Loucy (cell line): ENCODE data around the gene ANKFY1.
"Not testable (repeated sequence)": the region's sequence is repeated elsewhere in the genome, so short reads cannot be mapped to it uniquely, and the experiment has no call there.

Experiments
- H2AFZ ChIP-seq: fragments of 200-600 bp; sonication (generic); 2 replicates; pipeline ENCODE4 v1.6.0; 2016; ENCODE audit warnings: antibody characterized with exemption, mild to moderate bottlenecking, low read length, moderate library complexity
- H3F3A ChIP-seq: fragments of 200-600 bp; 2 replicates; pipeline ENCODE4 v1.6.0; 2016; ENCODE audit warnings: antibody characterized with exemption, low read depth, mild to moderate bottlenecking
- H3K27me3 ChIP-seq: fragments of 200-600 bp; sonication (generic); 2 replicates; pipeline ENCODE4 v1.6.1; 2014; ENCODE audit warnings: low read length, mild to moderate bottlenecking; ENCODE audit not compliant: insufficient read depth, poor library complexity, severe bottlenecking
- H3K36me3 ChIP-seq: fragments of 200-600 bp; sonication (generic); 2 replicates; pipeline ENCODE4 v1.6.1; 2016; ENCODE audit warnings: low read length; ENCODE audit not compliant: insufficient read depth
- H3K4me1 ChIP-seq: fragments of 200-600 bp; sonication (generic); 2 replicates; pipeline ENCODE4 v1.5.1; 2014; ENCODE audit warnings: low read length, mild to moderate bottlenecking; ENCODE audit not compliant: insufficient read depth, poor library complexity, severe bottlenecking
- H3K4me2 ChIP-seq: fragments of 200-600 bp; sonication (generic); 2 replicates; pipeline ENCODE4 v1.6.0; 2014; ENCODE audit warnings: antibody characterized with exemption, low read length, low read depth, mild to moderate bottlenecking; ENCODE audit not compliant: poor library complexity, severe bottlenecking
- H3K4me3 ChIP-seq: fragments of 200-600 bp; sonication (generic); 2 replicates; pipeline ENCODE4 v1.5.1; 2014; ENCODE audit warnings: low read length, mild to moderate bottlenecking, mixed read lengths; ENCODE audit not compliant: poor library complexity, severe bottlenecking
- H3K79me2 ChIP-seq: fragments of 200-600 bp; sonication (generic); 2 replicates; pipeline ENCODE4 v1.6.1; 2014; ENCODE audit warnings: low read length; ENCODE audit not compliant: insufficient read depth
- H3K9ac ChIP-seq: fragments of 200-600 bp; sonication (generic); 2 replicates; pipeline ENCODE4 v1.6.0; 2014; ENCODE audit warnings: mild to moderate bottlenecking, low read depth, low read length, moderate library complexity; ENCODE audit not compliant: poor library complexity, severe bottlenecking
- H3K9me2 ChIP-seq: fragments of 200-600 bp; sonication (generic); replicated peaks from 2 replicates; pipeline ENCODE4 v1.6.1; 2016; ENCODE audit warnings: low read depth, low read length, mixed read lengths
- H3K9me3 ChIP-seq: fragments of 200-600 bp; sonication (generic); 2 replicates; pipeline ENCODE4 v1.6.1; 2014; ENCODE audit warnings: mild to moderate bottlenecking, antibody characterized with exemption, low read length, low read depth; ENCODE audit not compliant: insufficient read depth
- H4K20me1 ChIP-seq: fragments of 200-600 bp; sonication (generic); 2 replicates; pipeline ENCODE4 v1.6.0; 2014; ENCODE audit warnings: antibody characterized with exemption, low read length, mild to moderate bottlenecking; ENCODE audit not compliant: insufficient read depth, poor library complexity, severe bottlenecking
- CTCF ChIP-seq: fragments of 200-600 bp; sonication (generic); conservative IDR thresholded peaks from 2 replicates; pipeline ENCODE4 v1.5.1; 2014; ENCODE audit warnings: mild to moderate bottlenecking, antibody characterized with exemption, low read length
- EZH2phosphoT487 ChIP-seq: fragments of 200-600 bp; IDR thresholded peaks from 2 replicates; pipeline ENCODE4 v1.6.1; 2018; ENCODE audit warnings: antibody characterized with exemption, mild to moderate bottlenecking, moderate library complexity, borderline replicate concordance

The ANKFY1 gene

DNA sequence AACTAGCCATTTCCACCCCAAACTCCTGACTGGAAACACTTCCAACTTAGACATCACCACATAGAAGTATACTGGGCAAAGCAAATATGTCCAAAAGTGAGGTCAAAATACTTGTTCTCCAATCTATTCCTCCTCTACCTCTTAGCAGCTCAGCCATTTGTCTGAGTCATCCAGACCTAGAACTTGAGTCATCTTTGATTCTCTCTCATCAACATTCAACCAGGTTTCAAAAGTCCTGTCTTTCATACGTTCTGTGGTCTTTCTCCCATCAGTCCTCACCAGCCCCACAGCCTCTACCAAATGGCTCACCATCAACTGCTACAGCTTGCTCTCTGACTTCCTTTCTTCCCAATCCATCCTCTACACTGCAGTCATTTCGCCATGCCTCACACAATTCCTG lies 6.8 kb downstream of the ANKFY1 start:
- Histone ChIP-seq H3K79me2 (peaks cover 94% of the 10 kb centered on the region), H3K9me2 (no peaks in the 10 kb centered on the region), H3K4me3 (no peak overlapping the region), H3K4me1 (peaks cover 12% of the 10 kb centered on the region), H3K4me2 (no peak overlapping the region), H4K20me1 (peaks cover 16% of the 10 kb centered on the region), H3K27me3 (no peaks in the 10 kb centered on the region), H3F3A (no peaks in the 10 kb centered on the region), H3K36me3 (no peaks in the 10 kb centered on the region), H3K9me3 (no peaks in the 10 kb centered on the region; the same call in 1 of the 2 replicates), H3K9ac (no peak overlapping the region), H2AFZ (no peak overlapping the region)
- TF ChIP-seq EZH2phosphoT487 (no peak), CTCF (no peak)

- not testable (repeated sequence) for H3K4me3 ChIP-seq, H2AFZ ChIP-seq, H3K9ac ChIP-seq, H3K36me3 ChIP-seq, H3K27me3 ChIP-seq, H3K9me2 ChIP-seq, H3F3A ChIP-seq, H3K4me1 ChIP-seq, H3K9me3 ChIP-seq, H3K4me2 ChIP-seq
- Histone ChIP-seq H4K20me1 (peaks cover 13% of the 10 kb centered on the region), H3K79me2 (peaks cover 91% of the 10 kb centered on the region)
These were observed 8.5 kb downstream of the ANKFY1 start for GRCh38 chr17:4255271-4255670.

GRCh38 chr17:4250887-4251286 lies 12.9 kb downstream of the ANKFY1 start:
- TF ChIP-seq EZH2phosphoT487, result no peak
- TF ChIP-seq CTCF, result no peak
- H4K20me1 ChIP-seq, result peaks cover 22% of the 10 kb centered on the region
- H3K4me1 ChIP-seq, result peaks cover 2% of the 10 kb centered on the region
- no peaks in the 10 kb centered on the region for H3K27me3 ChIP-seq
- H3K36me3 ChIP-seq, result peaks cover 11% of the 10 kb centered on the region; the same call in 1 of the 2 replicates
- no peaks in the 10 kb centered on the region for H3F3A ChIP-seq
- no peak overlapping the region for H2AFZ ChIP-seq
- no peak overlapping the region for H3K4me3 ChIP-seq
- peaks cover 90% of the 10 kb centered on the region for H3K79me2 ChIP-seq
- H3K4me2 ChIP-seq, result no peak overlapping the region
- no peaks in the 10 kb centered on the region for H3K9me3 ChIP-seq
- H3K9ac ChIP-seq, result no peak overlapping the region
- no peaks in the 10 kb centered on the region for H3K9me2 ChIP-seq

DNA sequence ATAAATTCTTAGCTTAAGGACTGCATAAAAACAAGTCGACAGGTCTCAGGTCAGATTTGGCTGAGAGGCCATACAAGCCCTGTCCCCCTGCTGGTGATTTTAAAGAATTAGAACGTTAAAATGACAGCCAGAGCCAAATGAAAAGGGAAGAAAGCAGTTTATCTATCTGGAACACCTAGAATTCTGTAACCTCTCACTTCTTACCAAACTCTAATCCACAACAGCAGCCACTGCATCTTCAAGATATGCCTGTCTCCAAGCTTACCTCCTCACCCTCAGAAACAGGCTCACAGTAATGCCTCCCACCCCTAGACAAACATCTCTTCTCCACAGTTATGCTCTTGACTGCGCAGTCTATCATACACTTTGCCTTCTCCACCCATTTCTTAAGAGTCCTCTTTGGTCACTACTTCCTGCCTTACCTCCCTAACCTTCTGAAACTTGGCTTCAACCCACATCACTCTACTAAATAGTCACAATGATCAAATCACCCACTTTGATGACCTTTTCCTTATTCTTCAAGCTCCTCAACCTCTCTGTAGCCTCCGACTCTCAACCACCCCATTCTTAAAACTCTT lies 14.2 kb downstream of the ANKFY1 start:
- Histone ChIP-seq H2AFZ (no peak overlapping the region), H3K4me3 (no peak overlapping the region), H3K9ac (no peak overlapping the region), H3K79me2 (peaks cover 93% of the 10 kb centered on the region), H3F3A (no peaks in the 10 kb centered on the region), H3K4me2 (no peak overlapping the region), H3K36me3 (peaks cover 11% of the 10 kb centered on the region; the same call in 1 of the 2 replicates), H3K4me1 (peaks cover 2% of the 10 kb centered on the region), H3K9me2 (no peaks in the 10 kb centered on the region), H3K27me3 (no peaks in the 10 kb centered on the region), H4K20me1 (peaks cover 26% of the 10 kb centered on the region), H3K9me3 (no peaks in the 10 kb centered on the region)
- TF ChIP-seq EZH2phosphoT487 (no peak), CTCF (peak; percentile 67)
